Measurements from ENCODE around the gene CD247. TPM values are rescaled to one million over a fixed set of nuclear protein-coding genes. Genes with fewer than 3 reads are reported as not detected.

The CD247 gene
- total and polyA plus RNA-seq, 10 donors = 15.8 to 67.1 (median 33.1) TPM

DNA sequence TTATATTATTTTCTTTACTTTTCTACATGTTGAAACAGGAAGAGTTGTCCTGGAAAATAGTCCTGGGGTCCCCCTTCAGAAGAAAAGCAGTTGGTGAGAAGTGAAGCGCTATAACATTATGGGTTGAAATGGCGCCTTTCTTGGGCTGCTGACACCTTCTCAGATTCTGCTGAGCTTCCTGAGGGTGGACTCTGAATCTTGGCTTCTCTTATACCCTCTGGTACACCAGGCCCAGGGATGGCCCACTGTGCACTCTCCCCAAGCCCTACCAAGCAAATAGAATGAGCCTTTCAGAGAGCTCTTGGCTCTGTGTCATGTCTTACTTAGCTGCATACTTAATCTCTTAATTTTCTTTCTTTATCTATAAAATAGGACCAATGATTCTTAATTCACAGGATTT is 42.3 kb downstream of the CD247 start:
- no peaks in the 10 kb centered on the region for H3K36me3 ChIP-seq
- no peak for TF ChIP-seq POLR2A (IDR thresholded peaks at IDR 0.05)
- TF ChIP-seq, protein P1, sequence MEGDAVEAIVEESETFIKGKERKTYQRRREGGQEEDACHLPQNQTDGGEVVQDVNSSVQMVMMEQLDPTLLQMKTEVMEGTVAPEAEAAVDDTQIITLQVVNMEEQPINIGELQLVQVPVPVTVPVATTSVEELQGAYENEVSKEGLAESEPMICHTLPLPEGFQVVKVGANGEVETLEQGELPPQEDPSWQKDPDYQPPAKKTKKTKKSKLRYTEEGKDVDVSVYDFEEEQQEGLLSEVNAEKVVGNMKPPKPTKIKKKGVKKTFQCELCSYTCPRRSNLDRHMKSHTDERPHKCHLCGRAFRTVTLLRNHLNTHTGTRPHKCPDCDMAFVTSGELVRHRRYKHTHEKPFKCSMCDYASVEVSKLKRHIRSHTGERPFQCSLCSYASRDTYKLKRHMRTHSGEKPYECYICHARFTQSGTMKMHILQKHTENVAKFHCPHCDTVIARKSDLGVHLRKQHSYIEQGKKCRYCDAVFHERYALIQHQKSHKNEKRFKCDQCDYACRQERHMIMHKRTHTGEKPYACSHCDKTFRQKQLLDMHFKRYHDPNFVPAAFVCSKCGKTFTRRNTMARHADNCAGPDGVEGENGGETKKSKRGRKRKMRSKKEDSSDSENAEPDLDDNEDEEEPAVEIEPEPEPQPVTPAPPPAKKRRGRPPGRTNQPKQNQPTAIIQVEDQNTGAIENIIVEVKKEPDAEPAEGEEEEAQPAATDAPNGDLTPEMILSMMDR (IDR thresholded peaks at IDR 0.05 in 8 of 11, conservative IDR thresholded peaks at IDR 0.05 in 3 of 11) = no peak
- no peak for TF ChIP-seq POLR2AphosphoS5 (IDR thresholded peaks at IDR 0.05)
- no peaks in the 10 kb centered on the region for H3K27me3 ChIP-seq (replicated peaks in 1 of 7)
- peaks cover 0 to 66% (median 4%) of the 10 kb centered on the region in 6 donors for H3K4me1 ChIP-seq
- no peak overlapping the region for H3K27ac ChIP-seq
- intact Hi-C loops (cut with DNase I; ENCODE audit: low total_unique reads) = no loop called here
- no peak overlapping the region for H3K4me3 ChIP-seq
- H3K9me3 ChIP-seq = no peaks in the 10 kb centered on the region
- 93 to 100% (median 97%) methylated on average over 2 of the region's 2 CpGs for WGBS, 5 donors
- DNase-seq = no peak

DNA sequence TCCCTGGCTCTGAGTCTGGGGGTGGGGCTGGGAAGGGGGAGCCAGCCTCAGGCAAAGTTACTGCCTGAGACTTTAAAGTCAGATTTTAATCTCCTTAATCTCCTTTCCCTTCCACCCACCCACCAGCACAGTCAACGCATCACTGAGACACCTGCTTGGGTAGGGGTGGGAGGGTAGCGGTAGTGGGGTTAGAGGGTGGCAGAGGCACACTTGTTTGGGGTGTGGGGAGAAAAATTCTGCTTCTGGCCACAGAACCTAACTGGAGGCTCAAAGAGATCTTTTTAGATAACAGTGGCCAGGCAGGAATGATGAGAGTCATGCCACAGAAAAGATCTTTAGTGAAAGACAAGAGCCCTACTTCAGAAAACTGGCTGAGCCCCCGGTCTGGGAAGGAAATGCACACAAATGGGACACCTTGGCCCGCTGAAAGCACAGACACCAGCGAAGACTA is 44.1 kb downstream of the CD247 start:
- Histone ChIP-seq H3K27ac (peak overlapping the region in 3 of 8 donors; percentile 37 to 57 (median 56)), H3K4me3 (peak overlapping the region in 1 of 8 donors; percentile 20), H3K36me3 (no peaks in the 10 kb centered on the region), H3K27me3 (replicated peaks in 1 of 7) (no peaks in the 10 kb centered on the region), H3K9me3 (no peaks in the 10 kb centered on the region), H3K4me1 (peaks cover 0 to 50% (median 4%) of the 10 kb centered on the region in 6 donors)
- TF ChIP-seq POLR2A (IDR thresholded peaks at IDR 0.05) (no peak), POLR2AphosphoS5 (IDR thresholded peaks at IDR 0.05) (no peak)
- TF ChIP-seq, protein P1 (IDR thresholded peaks at IDR 0.05 in 8 of 11, conservative IDR thresholded peaks at IDR 0.05 in 3 of 11) = no peak
- no peak for DNase-seq
- intact Hi-C loops (cut with DNase I; ENCODE audit: low total_unique reads) = no loop called here
- 65 to 78% (median 71%) methylated on average over 5 of the region's 5 CpGs for WGBS, 5 donors

DNA sequence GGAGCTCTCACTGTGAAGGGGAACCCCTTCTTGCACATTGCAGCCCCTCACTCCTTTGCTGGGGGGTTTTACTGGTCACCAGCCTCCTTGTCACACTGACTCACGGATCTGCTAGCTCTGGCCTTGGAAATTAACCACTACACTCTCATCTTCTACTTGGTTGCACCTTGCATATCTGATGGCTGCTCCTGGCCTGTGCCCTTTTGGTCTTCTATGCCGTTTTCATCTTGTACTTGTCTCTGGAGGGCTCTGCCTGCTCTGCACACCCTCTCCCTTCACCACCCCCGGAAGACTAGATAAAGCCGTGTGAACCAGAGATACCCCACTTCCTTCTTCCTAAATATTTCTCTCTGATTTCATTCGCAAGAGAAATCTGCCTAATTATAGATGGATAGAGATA is 44.6 kb downstream of the CD247 start:
- no peaks in the 10 kb centered on the region for H3K9me3 ChIP-seq
- no peak for DNase-seq
- intact Hi-C loops (cut with DNase I; ENCODE audit: low total_unique reads) = no loop called here
- H3K4me1 ChIP-seq = peaks cover 0 to 50% (median 4%) of the 10 kb centered on the region in 6 donors
- H3K27me3 ChIP-seq (replicated peaks in 1 of 7) = no peaks in the 10 kb centered on the region
- H3K36me3 ChIP-seq = no peaks in the 10 kb centered on the region
- H3K4me3 ChIP-seq = peak overlapping the region in 1 of 8 donors; percentile 20
- peak overlapping the region in 3 of 8 donors; percentile 37 to 57 (median 56) for H3K27ac ChIP-seq
- TF ChIP-seq POLR2AphosphoS5 (IDR thresholded peaks at IDR 0.05) = no peak
- TF ChIP-seq POLR2A (IDR thresholded peaks at IDR 0.05) = no peak
- TF ChIP-seq, protein P1 (IDR thresholded peaks at IDR 0.05 in 8 of 11, conservative IDR thresholded peaks at IDR 0.05 in 3 of 11) = no peak
- 58 to 72% (median 63%) methylated on average over 5 of the region's 5 CpGs for WGBS, 5 donors

DNA sequence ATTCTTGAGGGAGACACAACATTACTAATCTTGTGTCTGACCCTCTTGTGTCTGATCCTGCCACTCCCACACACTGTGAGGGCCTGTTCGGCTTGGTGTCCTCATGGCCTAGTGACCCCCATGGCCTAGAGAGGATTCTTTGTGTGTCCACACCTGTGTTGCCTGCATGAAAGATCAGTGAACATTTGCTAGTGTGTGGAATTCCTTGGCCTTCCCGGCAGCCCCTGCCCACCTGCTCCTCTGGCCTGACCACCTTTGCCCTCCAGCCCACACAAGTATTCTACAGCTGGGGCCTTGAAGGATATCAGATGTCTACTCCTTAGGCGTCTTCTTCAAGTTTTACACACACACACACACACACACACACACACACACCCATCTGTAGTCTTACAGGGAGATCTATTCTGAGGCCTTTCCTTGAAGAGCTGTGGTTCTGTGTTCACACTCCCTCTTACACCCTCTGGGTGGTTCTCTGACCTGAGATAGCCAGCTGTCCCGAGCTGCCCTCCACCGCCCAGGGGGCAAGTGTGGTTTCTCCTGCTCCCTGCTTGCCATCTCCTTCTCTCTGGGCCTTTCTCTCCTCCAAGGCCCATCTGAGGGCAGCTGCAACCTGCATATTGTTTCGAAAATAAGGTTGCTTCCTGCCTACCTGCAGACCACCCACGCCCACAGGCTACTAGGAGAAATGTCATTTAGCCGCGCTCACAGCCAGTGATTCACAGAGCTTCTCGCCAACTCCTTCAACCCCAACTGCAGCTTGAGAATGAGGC is 45.4 kb downstream of the CD247 start:
- peak overlapping the region in 3 of 8 donors; percentile 2 to 57 (median 8) for H3K27ac ChIP-seq
- DNase-seq = no peak
- intact Hi-C loops (cut with DNase I; ENCODE audit: low total_unique reads) = no loop called here
- peaks cover 0 to 49% (median 4%) of the 10 kb centered on the region in 6 donors for H3K4me1 ChIP-seq
- H3K27me3 ChIP-seq (replicated peaks in 1 of 7) = no peaks in the 10 kb centered on the region
- no peak overlapping the region for H3K4me3 ChIP-seq
- WGBS, 5 donors = 73 to 88% (median 79%) methylated on average over 10 of the region's 10 CpGs
- no peaks in the 10 kb centered on the region for H3K9me3 ChIP-seq
- TF ChIP-seq, protein P1 (IDR thresholded peaks at IDR 0.05 in 8 of 11, conservative IDR thresholded peaks at IDR 0.05 in 3 of 11) = no peak
- TF ChIP-seq POLR2AphosphoS5 (IDR thresholded peaks at IDR 0.05) = no peak
- TF ChIP-seq POLR2A (IDR thresholded peaks at IDR 0.05) = no peak
- H3K36me3 ChIP-seq = no peaks in the 10 kb centered on the region
